A204.1 (cell line): Measurements from ENCODE around the gene ADGRA3.
"Not testable (repeated sequence)": the region's sequence is repeated elsewhere in the genome, so short reads cannot be mapped to it uniquely, and the experiment has no call there.

Experiments used
- FAIRE-seq: peaks from 2 replicates; lab custom pipeline; 2012; peaks lifted over from hg19 to GRCh38; lab: Jason Lieb, UNC

Gene ADGRA3

GRCh38 chr4:22477136-22477812 lies 38.6 kb downstream of the ADGRA3 start:
- no peak for FAIRE-seq

GRCh38 chr4:22476011-22476410 lies 39.9 kb downstream of the ADGRA3 start:
- no peak for FAIRE-seq

GRCh38 chr4:22475311-22475646 lies 40.6 kb downstream of the ADGRA3 start:
- not testable (repeated sequence) for FAIRE-seq

GRCh38 chr4:22474636-22475310 lies 41.1 kb downstream of the ADGRA3 start:
- FAIRE-seq = no peak

GRCh38 chr4:22473268-22473667 lies 42.6 kb downstream of the ADGRA3 start:
- FAIRE-seq = no peak

GRCh38 chr4:22471999-22472461 lies 43.8 kb downstream of the ADGRA3 start:
- no peak for FAIRE-seq

- FAIRE-seq = no peak
Observed at GRCh38 chr4:22471419-22471818, 44.4 kb downstream of the ADGRA3 start.

GRCh38 chr4:22466581-22466980 lies 49.3 kb downstream of the ADGRA3 start:
- no peak for FAIRE-seq

- FAIRE-seq = no peak
Observed at GRCh38 chr4:22465996-22466395, 49.9 kb downstream of the ADGRA3 start.

- no peak for FAIRE-seq
Observed at GRCh38 chr4:22465349-22465748, 50.5 kb downstream of the ADGRA3 start.

- FAIRE-seq = no peak
Observed at GRCh38 chr4:22463179-22463578, 52.7 kb downstream of the ADGRA3 start.

- no peak for FAIRE-seq
Observed at GRCh38 chr4:22462688-22463087, 53.2 kb downstream of the ADGRA3 start.

- FAIRE-seq = no peak
Observed at GRCh38 chr4:22460266-22460665, 55.6 kb downstream of the ADGRA3 start.

GRCh38 chr4:22458098-22458497 lies 57.8 kb downstream of the ADGRA3 start:
- FAIRE-seq = no peak

- FAIRE-seq = no peak
Observed at GRCh38 chr4:22457348-22457747, 58.5 kb downstream of the ADGRA3 start.

- no peak for FAIRE-seq
Observed at GRCh38 chr4:22456291-22456690, 59.6 kb downstream of the ADGRA3 start.

GRCh38 chr4:22454955-22455354 lies 60.9 kb downstream of the ADGRA3 start:
- no peak for FAIRE-seq

- peak; percentile 41 for FAIRE-seq
Observed at GRCh38 chr4:22454216-22454838, 61.5 kb downstream of the ADGRA3 start.

- FAIRE-seq = no peak
Observed at GRCh38 chr4:22444813-22445212, 71.1 kb downstream of the ADGRA3 start.

- no peak for FAIRE-seq
Observed at GRCh38 chr4:22442956-22443355, 72.9 kb downstream of the ADGRA3 start.

- FAIRE-seq = no peak
Observed at GRCh38 chr4:22440999-22441398, 74.9 kb downstream of the ADGRA3 start.

- no peak for FAIRE-seq
Observed at GRCh38 chr4:22439947-22440346, 75.9 kb downstream of the ADGRA3 start.

- no peak for FAIRE-seq
Observed at GRCh38 chr4:22435652-22436051, 80.2 kb downstream of the ADGRA3 start.

GRCh38 chr4:22434895-22435294 lies 81.0 kb downstream of the ADGRA3 start:
- FAIRE-seq = peak; percentile 81
